Activated CD8-positive, alpha-beta T cell treated with anti-CD3 and anti-CD28 coated beads for 36 hours (primary cell): Measurements from ENCODE around the gene TRIP10. TPM values are rescaled to one million over a fixed set of nuclear protein-coding genes. Genes with fewer than 3 reads are reported as not detected.

Experiments
- ATAC-seq: fragments of 200-7000 bp; cut with Tn5 transposase; one replicate; pipeline ENCODE4 v1.10.0; 2021; ENCODE audit warnings: mild to moderate bottlenecking, moderate library complexity
- CTCF ChIA-PET: fragments of 350-600 bp; sonication (Branson Sonifier 250); formaldehyde crosslinking; loops from one replicate; lab custom pipeline; 2021; ENCODE audit warnings: antibody characterized with exemption; lab: Charles Lee
- POLR2A ChIA-PET: fragments of 350-600 bp; sonication (Branson Sonifier 250); formaldehyde crosslinking; loops from one replicate; lab custom pipeline; 2021; ENCODE audit warnings: antibody characterized with exemption; lab: Charles Lee
- DNase-seq: peaks from one replicate; pipeline ENCODE4 v3.0.0-alpha.2; 2020
- H3K27ac Mint-ChIP-seq: one replicate; pipeline ENCODE4 v1.8.0; 2021; ENCODE audit warnings: mild to moderate bottlenecking, mixed read lengths
- H3K27me3 Mint-ChIP-seq: one replicate; pipeline ENCODE4 v1.8.0; 2021; ENCODE audit warnings: mixed read lengths
- H3K36me3 Mint-ChIP-seq: one replicate; pipeline ENCODE4 v1.8.0; 2021; ENCODE audit warnings: low read depth, mixed read lengths
- H3K4me1 Mint-ChIP-seq: one replicate; pipeline ENCODE4 v1.8.0; 2021; ENCODE audit warnings: low read depth, mixed read lengths
- H3K4me3 Mint-ChIP-seq: one replicate; pipeline ENCODE4 v1.8.0; 2021; ENCODE audit warnings: mild to moderate bottlenecking, moderate library complexity, mixed read lengths
- H3K9me3 Mint-ChIP-seq: one replicate; pipeline ENCODE4 v1.8.0; 2021; ENCODE audit warnings: mixed read lengths
- intact Hi-C: fragments of 100-400 bp; cut with micrococcal nuclease; formaldehyde crosslinking; loops from one replicate; pipeline ENCODE4 v1.10.0; 2022
- total RNA-seq, 2 experiments: library from RNA; stranded (reverse); gene quantifications; one replicate each; pipeline ENCODE4 v1.2.3, GENCODE V29; 2021
- TF ChIP-seq, protein P1 (sequence below): fragments of 200-600 bp; IDR thresholded peaks from one replicate; pipeline ENCODE4 v1.8.0; 2022; ENCODE audit warnings: antibody characterized with exemption, mild to moderate bottlenecking

TRIP10 gene
- total RNA-seq, 2 experiments from 2014 or later = 33.8 to 34.3 TPM

DNA sequence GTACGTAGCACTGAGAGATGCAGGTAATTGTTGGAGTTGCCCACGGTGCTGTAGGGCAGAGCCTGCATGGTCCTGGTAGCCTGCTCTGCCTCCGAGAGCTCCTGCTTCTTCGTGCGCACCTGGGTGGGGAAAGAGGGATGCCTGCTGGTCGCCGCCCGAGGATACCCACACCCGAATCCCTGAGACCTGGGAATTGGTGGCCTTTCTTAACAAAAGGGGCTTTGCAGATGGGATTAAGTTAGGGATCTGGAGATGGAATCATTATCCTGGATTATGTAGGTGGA lies 28.5 kb upstream of the TRIP10 start:
- no peak overlapping the region for H3K27ac Mint-ChIP-seq
- no peak overlapping the region for H3K4me3 Mint-ChIP-seq
- H3K27me3 Mint-ChIP-seq = peaks cover 21% of the 10 kb centered on the region
- DNase-seq (no peak), ATAC-seq (no peak)
- H3K4me1 Mint-ChIP-seq = peaks cover 11% of the 10 kb centered on the region
- TF ChIP-seq, protein P1, sequence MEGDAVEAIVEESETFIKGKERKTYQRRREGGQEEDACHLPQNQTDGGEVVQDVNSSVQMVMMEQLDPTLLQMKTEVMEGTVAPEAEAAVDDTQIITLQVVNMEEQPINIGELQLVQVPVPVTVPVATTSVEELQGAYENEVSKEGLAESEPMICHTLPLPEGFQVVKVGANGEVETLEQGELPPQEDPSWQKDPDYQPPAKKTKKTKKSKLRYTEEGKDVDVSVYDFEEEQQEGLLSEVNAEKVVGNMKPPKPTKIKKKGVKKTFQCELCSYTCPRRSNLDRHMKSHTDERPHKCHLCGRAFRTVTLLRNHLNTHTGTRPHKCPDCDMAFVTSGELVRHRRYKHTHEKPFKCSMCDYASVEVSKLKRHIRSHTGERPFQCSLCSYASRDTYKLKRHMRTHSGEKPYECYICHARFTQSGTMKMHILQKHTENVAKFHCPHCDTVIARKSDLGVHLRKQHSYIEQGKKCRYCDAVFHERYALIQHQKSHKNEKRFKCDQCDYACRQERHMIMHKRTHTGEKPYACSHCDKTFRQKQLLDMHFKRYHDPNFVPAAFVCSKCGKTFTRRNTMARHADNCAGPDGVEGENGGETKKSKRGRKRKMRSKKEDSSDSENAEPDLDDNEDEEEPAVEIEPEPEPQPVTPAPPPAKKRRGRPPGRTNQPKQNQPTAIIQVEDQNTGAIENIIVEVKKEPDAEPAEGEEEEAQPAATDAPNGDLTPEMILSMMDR = no peak
- POLR2A ChIA-PET = no interaction called here
- no peaks in the 10 kb centered on the region for H3K36me3 Mint-ChIP-seq
- CTCF ChIA-PET = interaction anchor here (1.0 kb wide), 2 partner anchors 32 to 77 kb away, joined by 3 to 4 read pairs; no protein-coding TSS in a partner anchor
- no peaks in the 10 kb centered on the region for H3K9me3 Mint-ChIP-seq
- intact Hi-C loops = no loop called here

DNA sequence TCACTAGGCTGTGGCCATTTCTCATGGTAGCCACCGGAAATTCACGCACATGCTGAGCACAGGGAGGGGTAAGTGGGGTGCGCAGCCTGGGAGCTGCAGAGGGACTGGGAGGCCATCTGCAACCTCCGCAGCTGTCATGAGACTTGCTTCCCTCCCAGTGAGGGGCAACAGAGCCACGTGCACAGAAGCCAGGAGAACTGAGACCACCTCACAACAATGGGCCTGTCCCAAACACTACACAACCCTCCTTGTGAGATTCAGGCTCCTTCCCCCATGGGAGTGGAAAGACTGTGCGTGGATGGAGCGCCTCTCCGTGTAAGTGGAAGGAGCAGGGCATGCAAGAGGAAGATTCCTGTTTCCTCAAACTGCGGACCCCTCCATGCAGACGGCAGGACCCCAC lies 27.9 kb upstream of the TRIP10 start:
- Mint-ChIP-seq H3K9me3 (no peaks in the 10 kb centered on the region), H3K4me3 (no peak overlapping the region), H3K4me1 (peaks cover 11% of the 10 kb centered on the region), H3K27ac (no peak overlapping the region), H3K27me3 (peaks cover 21% of the 10 kb centered on the region), H3K36me3 (no peaks in the 10 kb centered on the region)
- ChIA-PET POLR2A (no interaction called here), CTCF (interaction anchor here (1.0 kb wide), 2 partner anchors 31 to 78 kb away, joined by 3 to 4 read pairs; no protein-coding TSS in a partner anchor)
- no peak for DNase-seq
- intact Hi-C loops = no loop called here
- no peak for ATAC-seq
- TF ChIP-seq, protein P1 = no peak

DNA sequence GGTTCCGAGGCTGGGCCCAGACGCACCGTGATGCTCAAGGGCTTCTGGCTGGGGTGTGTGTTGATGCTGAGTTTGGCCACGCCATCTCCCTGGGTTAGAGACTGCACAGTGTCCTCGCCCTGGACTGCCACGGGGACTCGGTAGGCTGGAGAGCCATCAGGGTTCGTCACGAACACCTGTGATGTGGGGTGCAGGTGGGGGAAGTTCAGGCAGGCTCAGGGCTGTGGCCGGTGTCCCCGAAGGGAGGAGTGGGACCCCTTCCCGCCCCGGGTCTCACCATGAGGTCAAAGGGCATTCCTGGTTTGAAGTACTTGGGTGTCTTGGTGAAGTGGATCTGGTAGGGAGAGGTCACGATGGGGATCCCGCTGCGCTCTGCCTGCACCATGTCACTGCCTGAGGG lies 27.2 kb upstream of the TRIP10 start:
- Mint-ChIP-seq H3K9me3 (no peaks in the 10 kb centered on the region), H3K27ac (no peak overlapping the region), H3K27me3 (peaks cover 21% of the 10 kb centered on the region), H3K36me3 (no peaks in the 10 kb centered on the region), H3K4me1 (peaks cover 12% of the 10 kb centered on the region), H3K4me3 (no peak overlapping the region)
- TF ChIP-seq, protein P1 = no peak
- ATAC-seq (no peak), DNase-seq (no peak)
- CTCF ChIA-PET = no interaction called here
- POLR2A ChIA-PET = no interaction called here
- intact Hi-C loops = no loop called here

DNA sequence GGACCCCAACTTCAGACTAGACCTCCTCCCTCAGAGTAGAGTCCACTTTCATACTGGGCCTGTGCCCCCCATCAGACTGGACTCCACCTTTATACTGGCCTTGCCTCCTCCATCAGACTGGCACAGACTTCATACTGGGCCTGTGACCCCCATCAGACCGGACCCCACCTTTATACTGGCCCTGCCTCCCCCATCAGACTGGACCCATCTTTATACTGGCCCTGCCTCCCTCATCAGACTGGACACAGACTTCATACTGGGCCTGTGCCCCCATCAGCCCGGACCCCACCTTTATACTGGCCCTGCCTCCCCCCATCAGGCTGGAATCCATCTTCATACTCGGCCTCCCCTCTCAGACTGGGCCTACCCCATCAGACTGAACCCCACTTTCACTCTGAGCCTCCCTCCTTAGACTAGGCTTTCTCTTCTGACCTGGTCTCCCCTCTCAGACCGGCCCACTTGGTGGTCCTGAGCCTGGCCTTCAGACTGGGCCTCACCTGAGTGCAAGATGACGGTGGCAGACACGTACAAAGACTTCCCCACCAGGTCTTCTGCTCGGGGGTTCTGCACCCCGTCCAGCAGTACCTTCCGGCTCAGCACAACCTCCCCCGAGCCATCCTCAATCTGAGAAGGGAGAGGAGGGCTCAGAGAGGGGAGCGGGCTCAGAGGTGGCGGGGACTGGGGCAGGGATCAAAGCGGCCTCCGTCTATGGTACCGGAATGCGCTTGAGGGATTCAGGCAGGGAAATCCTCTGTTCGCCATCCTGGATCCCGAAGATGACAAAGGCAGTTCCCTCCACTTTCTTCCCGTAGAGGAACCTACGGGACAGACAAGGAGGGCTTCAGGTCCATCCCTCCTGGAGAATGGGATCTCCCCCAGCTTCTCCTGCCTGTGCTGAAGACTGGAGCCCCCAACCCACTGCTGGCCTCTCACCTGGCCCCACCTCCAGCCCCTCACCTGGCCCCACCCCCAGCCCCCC lies 26.5 kb upstream of the TRIP10 start:
- intact Hi-C loops = no loop called here
- TF ChIP-seq, protein P1 = no peak
- CTCF ChIA-PET = no interaction called here
- DNase-seq (no peak), ATAC-seq (no peak)
- H3K4me1 Mint-ChIP-seq = peaks cover 15% of the 10 kb centered on the region
- H3K9me3 Mint-ChIP-seq = no peaks in the 10 kb centered on the region
- peaks cover 21% of the 10 kb centered on the region for H3K27me3 Mint-ChIP-seq
- POLR2A ChIA-PET = no interaction called here
- no peak overlapping the region for H3K27ac Mint-ChIP-seq
- no peak overlapping the region for H3K4me3 Mint-ChIP-seq
- H3K36me3 Mint-ChIP-seq = no peaks in the 10 kb centered on the region
